ENCODE measurements around the gene PSAPL1. TPM values are rescaled to one million over a fixed set of nuclear protein-coding genes. Genes with fewer than 3 reads are reported as not detected.

PSAPL1 gene
- total RNA-seq, 1 donor from 2014 or later: not detected

DNA sequence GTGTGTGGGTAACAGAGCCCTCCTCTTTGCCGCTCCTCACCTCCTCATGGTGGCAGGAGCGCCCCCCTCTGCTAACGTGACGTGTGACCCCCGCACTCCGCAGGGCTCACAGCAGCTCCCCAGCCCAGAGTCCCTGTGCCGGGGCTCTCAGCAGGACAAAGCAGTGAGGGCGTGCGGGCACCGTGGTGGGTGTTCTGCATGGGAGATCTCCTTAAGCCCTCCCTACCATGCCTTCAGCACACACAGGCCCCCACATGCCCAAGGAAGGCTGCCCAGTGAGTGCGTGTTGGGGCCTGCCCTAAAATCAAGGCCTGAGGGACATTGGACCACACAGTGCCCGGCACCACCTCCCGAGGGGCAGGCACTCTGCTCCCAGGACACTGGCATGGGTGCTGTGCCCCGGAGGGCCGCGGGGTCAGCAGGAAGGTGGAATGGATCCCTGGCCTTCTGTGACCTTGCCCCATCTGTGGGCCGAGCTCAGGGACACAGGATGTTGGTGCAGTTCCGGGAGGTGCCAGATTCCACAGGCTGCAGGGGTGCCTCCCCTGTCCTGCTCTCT, 10.1 kb downstream of the PSAPL1 start:
- H3K4me3 ChIP-seq (ENCODE audit: low read depth, low read length): no peak overlapping the region
- TF ChIP-seq, protein P1, sequence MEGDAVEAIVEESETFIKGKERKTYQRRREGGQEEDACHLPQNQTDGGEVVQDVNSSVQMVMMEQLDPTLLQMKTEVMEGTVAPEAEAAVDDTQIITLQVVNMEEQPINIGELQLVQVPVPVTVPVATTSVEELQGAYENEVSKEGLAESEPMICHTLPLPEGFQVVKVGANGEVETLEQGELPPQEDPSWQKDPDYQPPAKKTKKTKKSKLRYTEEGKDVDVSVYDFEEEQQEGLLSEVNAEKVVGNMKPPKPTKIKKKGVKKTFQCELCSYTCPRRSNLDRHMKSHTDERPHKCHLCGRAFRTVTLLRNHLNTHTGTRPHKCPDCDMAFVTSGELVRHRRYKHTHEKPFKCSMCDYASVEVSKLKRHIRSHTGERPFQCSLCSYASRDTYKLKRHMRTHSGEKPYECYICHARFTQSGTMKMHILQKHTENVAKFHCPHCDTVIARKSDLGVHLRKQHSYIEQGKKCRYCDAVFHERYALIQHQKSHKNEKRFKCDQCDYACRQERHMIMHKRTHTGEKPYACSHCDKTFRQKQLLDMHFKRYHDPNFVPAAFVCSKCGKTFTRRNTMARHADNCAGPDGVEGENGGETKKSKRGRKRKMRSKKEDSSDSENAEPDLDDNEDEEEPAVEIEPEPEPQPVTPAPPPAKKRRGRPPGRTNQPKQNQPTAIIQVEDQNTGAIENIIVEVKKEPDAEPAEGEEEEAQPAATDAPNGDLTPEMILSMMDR (conservative IDR thresholded peaks at IDR 0.05; ENCODE audit: low read depth, low read length): no peak
- DNase-seq (ENCODE audit: low read depth): no peak

DNA sequence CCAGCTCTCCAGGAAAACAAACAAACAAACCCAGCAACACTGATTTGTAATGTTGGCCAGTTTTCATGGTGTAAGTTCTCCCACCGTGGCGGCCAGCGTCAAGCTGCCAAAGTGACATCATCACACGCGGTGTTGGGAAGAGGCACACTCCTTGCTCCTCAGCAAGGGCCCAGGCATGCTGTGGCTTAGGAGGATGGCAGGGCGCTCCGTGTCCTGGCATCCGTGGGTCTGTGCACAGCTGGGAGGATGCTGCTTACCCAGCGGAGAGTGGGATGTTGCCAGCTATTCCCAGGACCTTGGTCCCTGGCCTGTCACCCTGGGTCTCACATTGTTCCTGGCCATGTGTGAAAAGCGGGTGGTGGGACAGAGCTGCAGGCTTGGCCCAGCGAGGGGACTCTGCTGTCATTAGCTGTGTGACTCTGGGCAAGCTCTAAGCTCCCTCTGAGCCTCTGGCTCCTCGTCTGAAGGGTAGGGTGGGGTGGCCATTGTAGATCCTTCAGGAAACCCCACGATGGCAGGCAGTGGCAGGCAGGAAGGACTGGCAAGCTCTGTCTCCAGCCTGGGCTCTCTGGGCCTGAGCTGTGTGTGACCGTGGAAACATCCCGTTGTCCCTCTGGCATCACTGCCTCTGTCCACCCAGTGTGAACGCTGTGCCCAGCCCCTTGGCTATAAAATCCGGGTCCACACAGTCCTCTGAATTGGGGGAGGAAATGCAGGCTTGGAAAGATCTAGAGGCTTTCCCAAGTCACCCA, 10.8 kb downstream of the PSAPL1 start:
- no peak overlapping the region for H3K4me3 ChIP-seq (ENCODE audit: low read depth, low read length)
- TF ChIP-seq, protein P1 (conservative IDR thresholded peaks at IDR 0.05; ENCODE audit: low read depth, low read length): no peak
- DNase-seq (ENCODE audit: low read depth): no peak

DNA sequence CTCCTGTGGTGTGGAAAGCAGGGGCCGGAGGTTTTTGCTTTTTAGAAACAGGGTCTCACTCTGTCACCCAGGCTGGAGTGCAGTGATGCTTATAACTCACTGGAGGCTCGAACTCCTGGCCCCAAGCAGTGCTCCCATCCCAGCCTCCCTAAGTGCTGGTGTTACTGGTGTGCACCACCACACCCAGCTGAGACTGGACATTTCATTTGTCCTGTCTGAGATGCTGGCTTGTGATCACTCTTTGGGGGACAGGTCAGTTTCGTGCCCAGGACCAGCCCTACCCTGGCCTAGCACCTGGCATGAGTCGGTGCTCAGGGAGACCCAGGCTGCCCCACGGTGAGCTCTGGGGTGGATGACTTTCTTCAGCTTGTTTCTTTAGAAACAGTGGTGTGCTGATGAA, 11.3 kb downstream of the PSAPL1 start:
- H3K4me3 ChIP-seq (ENCODE audit: low read depth, low read length): no peak overlapping the region
- TF ChIP-seq, protein P1 (conservative IDR thresholded peaks at IDR 0.05; ENCODE audit: low read depth, low read length): no peak
- no peak for DNase-seq (ENCODE audit: low read depth)

DNA sequence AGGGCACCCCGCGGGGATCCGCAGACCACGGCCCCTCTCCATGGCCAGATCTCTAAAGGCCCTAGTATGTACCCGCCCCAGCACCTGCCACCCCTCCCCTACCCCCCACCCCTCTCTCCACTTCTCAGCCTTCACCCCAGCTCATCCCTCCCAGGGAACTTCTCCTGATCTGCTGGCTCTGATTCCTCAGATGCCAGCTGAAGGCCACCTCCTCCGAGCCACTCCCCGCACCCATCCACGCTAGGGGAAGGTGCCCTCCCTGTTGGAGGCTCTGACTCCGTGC, 11.9 kb downstream of the PSAPL1 start:
- no peak for DNase-seq (ENCODE audit: low read depth)
- H3K4me3 ChIP-seq (ENCODE audit: low read depth, low read length): no peak overlapping the region
- TF ChIP-seq, protein P1 (conservative IDR thresholded peaks at IDR 0.05; ENCODE audit: low read depth, low read length): no peak

DNA sequence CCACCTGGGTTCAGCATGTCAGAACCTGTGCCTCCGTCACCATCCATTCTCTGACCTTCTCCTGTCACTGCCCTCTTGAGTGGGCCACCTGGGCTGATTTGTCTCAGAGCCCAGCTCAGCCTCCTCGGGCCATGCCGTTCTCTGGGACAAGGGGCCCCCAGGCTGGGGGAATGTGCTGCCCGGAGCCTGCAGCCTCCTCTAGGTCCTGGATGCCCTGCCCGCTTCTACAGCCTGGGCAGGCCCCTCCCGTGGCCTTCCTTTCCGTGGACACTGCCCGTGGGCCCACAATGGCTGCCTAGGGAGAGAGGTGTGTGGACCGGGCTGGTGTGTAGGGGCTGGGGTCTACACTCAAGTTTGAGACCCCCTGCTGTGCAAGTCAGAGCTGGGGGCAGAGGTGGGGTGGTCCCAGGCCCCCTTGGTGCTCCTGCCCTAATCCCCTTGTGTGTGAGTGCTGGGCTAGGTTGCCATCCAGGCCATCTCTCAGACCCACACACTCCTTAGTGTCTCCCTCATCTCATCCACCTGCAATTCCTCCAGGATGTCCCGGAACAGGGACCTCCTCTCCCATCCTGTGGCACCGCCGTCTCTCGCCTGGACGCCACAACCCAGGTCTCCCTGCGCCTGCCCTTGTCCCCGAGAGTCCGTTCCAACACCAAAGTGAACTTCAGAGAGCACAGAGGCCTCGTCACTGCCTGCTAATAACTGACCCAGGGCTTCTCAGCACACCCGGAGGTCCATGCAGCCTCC, 12.4 kb downstream of the PSAPL1 start:
- no peak overlapping the region for H3K4me3 ChIP-seq (ENCODE audit: low read depth, low read length)
- TF ChIP-seq, protein P1 (conservative IDR thresholded peaks at IDR 0.05; ENCODE audit: low read depth, low read length): no peak
- no peak for DNase-seq (ENCODE audit: low read depth)

DNA sequence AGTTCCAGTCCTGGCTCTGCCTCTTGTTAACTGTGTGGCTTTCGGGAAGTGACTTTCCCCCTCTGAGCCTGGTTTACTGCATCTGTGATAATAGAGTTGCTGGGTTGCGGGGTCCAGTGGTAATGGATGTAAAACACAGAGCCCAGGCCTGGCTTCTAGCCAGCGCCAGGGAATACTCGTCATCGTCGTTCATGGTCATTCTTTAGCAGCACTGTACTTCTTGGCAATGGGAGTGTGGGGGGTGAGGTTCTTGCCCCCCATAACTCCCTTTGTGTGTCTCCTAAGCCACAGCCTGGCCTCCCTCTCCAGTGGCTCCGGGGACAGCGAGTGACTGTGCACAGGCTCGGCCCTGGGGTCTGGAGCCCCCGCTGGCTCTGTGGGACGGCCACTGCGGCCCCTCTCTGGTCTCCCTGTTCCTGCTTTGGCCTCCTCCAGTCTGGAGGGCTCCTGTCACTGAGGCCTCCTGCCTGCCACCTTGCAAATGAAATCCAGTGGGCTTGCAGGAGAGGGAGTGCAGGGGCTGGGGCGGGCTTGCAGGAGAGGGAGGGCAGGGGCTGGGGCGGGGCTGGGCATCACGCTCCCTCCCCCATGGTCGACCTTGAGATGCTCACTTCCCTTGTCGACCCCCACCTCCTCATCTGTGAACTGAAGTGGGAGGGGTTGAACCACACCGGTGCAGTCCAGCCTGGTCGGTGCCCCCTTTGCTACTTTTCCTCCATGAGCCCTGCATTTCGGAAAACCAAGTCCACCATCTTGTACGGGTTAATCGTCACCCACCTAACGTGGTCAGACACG, 13.2 kb downstream of the PSAPL1 start:
- H3K4me3 ChIP-seq (ENCODE audit: low read depth, low read length): no peak overlapping the region
- no peak for DNase-seq (ENCODE audit: low read depth)
- TF ChIP-seq, protein P1 (conservative IDR thresholded peaks at IDR 0.05; ENCODE audit: low read depth, low read length): no peak

Measured in epithelial cell of proximal tubule (primary cell).